ENCODE measurements around the gene RPS24.
A peak's percentile ranks its signal among the peaks of the same experiment; 100 is the strongest.

DNA sequence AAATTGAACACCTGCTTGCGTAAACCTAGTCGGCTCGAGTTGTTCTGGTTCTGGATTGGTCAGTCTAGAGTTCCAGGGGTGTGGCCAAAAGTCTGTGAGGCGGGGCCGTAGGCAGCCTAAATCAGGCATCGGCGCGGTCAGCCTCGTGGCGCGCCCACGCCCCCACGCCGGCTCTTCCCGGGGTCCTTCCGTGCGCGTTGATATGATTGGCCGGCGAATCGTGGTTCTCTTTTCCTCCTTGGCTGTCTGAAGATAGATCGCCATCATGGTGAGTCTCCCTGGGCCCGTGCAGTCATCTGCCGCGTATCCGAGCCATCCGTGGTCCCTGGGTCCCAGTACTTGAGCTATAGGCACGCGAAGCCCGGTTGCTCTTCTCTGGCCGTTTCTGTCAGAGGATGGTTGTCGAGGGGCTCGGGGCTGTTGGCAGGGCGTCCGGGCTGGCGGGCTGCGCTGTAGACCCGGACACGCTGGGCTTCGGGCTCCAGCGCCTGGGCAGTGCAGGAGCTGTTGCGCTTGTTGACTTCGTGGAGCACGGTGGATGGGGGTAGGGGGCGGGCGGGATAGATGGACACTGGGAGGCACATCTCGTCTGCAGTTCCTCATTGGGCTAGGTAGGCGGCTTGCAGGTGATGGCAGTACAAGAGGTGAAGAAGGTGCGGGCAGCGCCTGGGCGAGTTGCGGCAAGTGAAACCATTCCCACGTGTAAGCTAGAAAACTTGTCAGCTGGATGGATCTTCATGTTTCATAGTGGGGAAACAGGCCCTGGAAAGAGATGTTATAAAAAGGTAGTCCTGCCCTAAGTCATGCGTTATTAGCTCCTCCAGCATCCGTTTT is at the start of gene RPS24:
- TF ChIP-seq, protein P1, sequence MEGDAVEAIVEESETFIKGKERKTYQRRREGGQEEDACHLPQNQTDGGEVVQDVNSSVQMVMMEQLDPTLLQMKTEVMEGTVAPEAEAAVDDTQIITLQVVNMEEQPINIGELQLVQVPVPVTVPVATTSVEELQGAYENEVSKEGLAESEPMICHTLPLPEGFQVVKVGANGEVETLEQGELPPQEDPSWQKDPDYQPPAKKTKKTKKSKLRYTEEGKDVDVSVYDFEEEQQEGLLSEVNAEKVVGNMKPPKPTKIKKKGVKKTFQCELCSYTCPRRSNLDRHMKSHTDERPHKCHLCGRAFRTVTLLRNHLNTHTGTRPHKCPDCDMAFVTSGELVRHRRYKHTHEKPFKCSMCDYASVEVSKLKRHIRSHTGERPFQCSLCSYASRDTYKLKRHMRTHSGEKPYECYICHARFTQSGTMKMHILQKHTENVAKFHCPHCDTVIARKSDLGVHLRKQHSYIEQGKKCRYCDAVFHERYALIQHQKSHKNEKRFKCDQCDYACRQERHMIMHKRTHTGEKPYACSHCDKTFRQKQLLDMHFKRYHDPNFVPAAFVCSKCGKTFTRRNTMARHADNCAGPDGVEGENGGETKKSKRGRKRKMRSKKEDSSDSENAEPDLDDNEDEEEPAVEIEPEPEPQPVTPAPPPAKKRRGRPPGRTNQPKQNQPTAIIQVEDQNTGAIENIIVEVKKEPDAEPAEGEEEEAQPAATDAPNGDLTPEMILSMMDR (IDR thresholded peaks at IDR 0.05 in 4 of 5, conservative IDR thresholded peaks at IDR 0.05 in 1 of 5) = peak in 2 of 5 experiments; percentile 24 to 45
- peak; percentile 81 to 84 for TF ChIP-seq POLR2A (IDR thresholded peaks at IDR 0.05)

All from gastrocnemius medialis (tissue), 4 donors.